GM19438 (cell line): ENCODE data around the gene SLC25A26.
"Not testable (repeated sequence)": the region's sequence is repeated elsewhere in the genome, so short reads cannot be mapped to it uniquely, and the experiment has no call there.

ENCODE experiments used
- ATAC-seq: cut with Tn5 transposase; IDR thresholded peaks from one replicate; pipeline ENCODE4 v1.9.1; 2021; ENCODE audit warnings: low read depth; ENCODE audit not compliant: unreplicated experiment

The SLC25A26 gene

GRCh38 chr3:66226093-66226492, 5.3 kb downstream of the SLC25A26 start:
- ATAC-seq = not testable (repeated sequence)

GRCh38 chr3:66227051-66227450, 6.2 kb downstream of the SLC25A26 start:
- no peak for ATAC-seq

GRCh38 chr3:66227915-66228314, 7.1 kb downstream of the SLC25A26 start:
- no peak for ATAC-seq

- no peak for ATAC-seq
Observed at GRCh38 chr3:66228707-66229106, 7.9 kb downstream of the SLC25A26 start.

- no peak for ATAC-seq
Observed at GRCh38 chr3:66229931-66230330, 9.1 kb downstream of the SLC25A26 start.

- ATAC-seq = no peak
Observed at GRCh38 chr3:66233033-66233432, 12.2 kb downstream of the SLC25A26 start.

- ATAC-seq = no peak
Observed at GRCh38 chr3:66236281-66236680, 15.5 kb downstream of the SLC25A26 start.

GRCh38 chr3:66237552-66237951, 16.8 kb downstream of the SLC25A26 start:
- ATAC-seq = no peak

GRCh38 chr3:66239513-66240123, 18.8 kb downstream of the SLC25A26 start:
- no peak for ATAC-seq

GRCh38 chr3:66241466-66241865, 20.7 kb downstream of the SLC25A26 start:
- ATAC-seq = no peak

- no peak for ATAC-seq
Observed at GRCh38 chr3:66242788-66243464, 22.1 kb downstream of the SLC25A26 start.

- ATAC-seq = no peak
Observed at GRCh38 chr3:66248641-66249040, 27.8 kb downstream of the SLC25A26 start.

- ATAC-seq = no peak
Observed at GRCh38 chr3:66253790-66254620, 33.2 kb downstream of the SLC25A26 start.

- ATAC-seq = no peak
Observed at GRCh38 chr3:66255865-66256264, 35.1 kb downstream of the SLC25A26 start.

- ATAC-seq = no peak
Observed at GRCh38 chr3:66256806-66257205, 36.0 kb downstream of the SLC25A26 start.

GRCh38 chr3:66259566-66260255, 38.9 kb downstream of the SLC25A26 start:
- no peak for ATAC-seq

- no peak for ATAC-seq
Observed at GRCh38 chr3:66260431-66260830, 39.6 kb downstream of the SLC25A26 start.

GRCh38 chr3:66261355-66261754, 40.6 kb downstream of the SLC25A26 start:
- ATAC-seq = no peak

GRCh38 chr3:66265649-66266048, 44.8 kb downstream of the SLC25A26 start:
- ATAC-seq = no peak

- ATAC-seq = no peak
Observed at GRCh38 chr3:66266551-66266950, 45.8 kb downstream of the SLC25A26 start.

GRCh38 chr3:66267031-66267430, 46.2 kb downstream of the SLC25A26 start:
- ATAC-seq = no peak
